IMR-90 (cell line): Measurements from ENCODE around the gene EIF2AK2. TPM values are rescaled to one million over a fixed set of nuclear protein-coding genes. Genes with fewer than 3 reads are reported as not detected.

Experiments used
- ATAC-seq: fragments of 200-7000 bp; cut with Tn5 transposase; 2 replicates; pipeline ENCODE4 v1.9.1; 2020; ENCODE audit warnings: low read depth, mild to moderate bottlenecking, moderate library complexity
- BruUV-seq: library from RNA; stranded (reverse); fragments of 400-500 nt; replicated peaks from 2 replicates; lab custom pipeline; 2021; lab: Mats Ljungman, UMichigan
- CTCF ChIA-PET: fragments of 300-600 bp; formaldehyde crosslinking; extraction: SDS; loops from one replicate; lab custom pipeline; 2021; ENCODE audit warnings: antibody characterized with exemption; lab: Yijun Ruan, JAX
- POLR2A ChIA-PET: fragments of 300-600 bp; sonication (Branson Sonifier 250); formaldehyde crosslinking; loops from one replicate; lab custom pipeline; 2022; ENCODE audit warnings: antibody characterized with exemption; ENCODE audit not compliant: unreplicated experiment; lab: Charles Lee
- DNase-seq: peaks from one replicate; pipeline ENCODE4 v3.0.0; 2013
- H2AFZ ChIP-seq: replicated peaks from 2 replicates; pipeline ENCODE3; 2013; ENCODE audit warnings: low read length, mild to moderate bottlenecking; ENCODE audit not compliant: poor library complexity
- H2AK5ac ChIP-seq: 2 replicates; pipeline ENCODE4 v1.6.1; 2013; ENCODE audit warnings: low read depth, low read length, inconsistent platforms
- H2AK9ac ChIP-seq: replicated peaks from 2 replicates; pipeline ENCODE3; 2013; ENCODE audit warnings: mild to moderate bottlenecking, low read depth, low read length, moderate library complexity; ENCODE audit not compliant: poor library complexity
- H2BK120ac ChIP-seq: 2 replicates; pipeline ENCODE4 v1.6.1; 2013; ENCODE audit warnings: low read depth, low read length, inconsistent platforms
- H2BK15ac ChIP-seq: 3 replicates; pipeline ENCODE4 v1.6.1; 2013; ENCODE audit warnings: low read depth, low read length, inconsistent platforms
- H2BK20ac ChIP-seq: 2 replicates; pipeline ENCODE4 v1.6.1; 2013; ENCODE audit warnings: low read depth, mild to moderate bottlenecking, inconsistent platforms, low read length, moderate library complexity
- H2BK5ac ChIP-seq: 2 replicates; pipeline ENCODE4 v1.6.1; 2013; ENCODE audit warnings: mild to moderate bottlenecking, low read depth, low read length, inconsistent platforms; ENCODE audit not compliant: poor library complexity, severe bottlenecking
- H3K14ac ChIP-seq: replicated peaks from 2 replicates; pipeline ENCODE4 v1.6.1; 2013; ENCODE audit warnings: low read depth, low read length, inconsistent platforms
- H3K18ac ChIP-seq: 2 replicates; pipeline ENCODE4 v1.6.1; 2013; ENCODE audit warnings: low read depth, low read length, control low read depth
- H3K23ac ChIP-seq: 2 replicates; pipeline ENCODE4 v1.6.1; 2013; ENCODE audit warnings: low read depth, low read length, inconsistent platforms
- H3K27ac ChIP-seq: 2 replicates; pipeline ENCODE4 v1.5.1; 2013; ENCODE audit warnings: mild to moderate bottlenecking, control low read depth, low read length; ENCODE audit not compliant: insufficient read depth
- H3K27me3 ChIP-seq: 2 replicates; pipeline ENCODE4 v1.6.1; 2013; ENCODE audit warnings: low read length; ENCODE audit not compliant: control insufficient read depth, insufficient read depth
- H3K36me3 ChIP-seq: 2 replicates; pipeline ENCODE4 v1.6.1; 2013; ENCODE audit warnings: low read length, mixed read lengths; ENCODE audit not compliant: control insufficient read depth, insufficient read depth
- H3K4ac ChIP-seq: 2 replicates; pipeline ENCODE4 v1.6.1; 2013; ENCODE audit warnings: low read depth, low read length, inconsistent platforms
- H3K4me1 ChIP-seq: 2 replicates; pipeline ENCODE4 v1.6.1; 2013; ENCODE audit warnings: low read length, mixed read lengths; ENCODE audit not compliant: control insufficient read depth, insufficient read depth
- H3K4me2 ChIP-seq: 2 replicates; pipeline ENCODE4 v1.6.1; 2013; ENCODE audit warnings: low read depth, mild to moderate bottlenecking, control low read depth, low read length, moderate library complexity
- H3K4me3 ChIP-seq: 2 replicates; pipeline ENCODE4 v1.5.1; 2013; ENCODE audit warnings: low read depth, mild to moderate bottlenecking, control low read depth, low read length, moderate library complexity; ENCODE audit not compliant: insufficient read depth
- H3K56ac ChIP-seq: 2 replicates; pipeline ENCODE4 v1.6.1; 2013; ENCODE audit warnings: low read length, inconsistent platforms; ENCODE audit not compliant: insufficient read depth; ENCODE audit errors: extremely low read depth
- H3K79me1 ChIP-seq, 2 experiments: 2 replicates each; pipeline ENCODE4 v1.6.1; 2013; ENCODE audit warnings: low read length in 2 of 2, inconsistent platforms in 1 of 2, low read depth in 1 of 2
- H3K9ac ChIP-seq: 2 replicates; pipeline ENCODE4 v1.6.1; 2013; ENCODE audit warnings: low read depth, low read length, control low read depth
- H3K9me1 ChIP-seq: 2 replicates; pipeline ENCODE4 v1.6.1; 2013; ENCODE audit warnings: low read length, inconsistent platforms; ENCODE audit not compliant: insufficient read depth
- H3K9me3 ChIP-seq: 2 replicates; pipeline ENCODE4 v1.6.1; 2013; ENCODE audit warnings: low read length; ENCODE audit not compliant: control insufficient read depth, insufficient read depth
- H4K20me1 ChIP-seq: 2 replicates; pipeline ENCODE4 v1.6.1; 2013; ENCODE audit warnings: low read length, inconsistent platforms; ENCODE audit not compliant: insufficient read depth
- H4K5ac ChIP-seq: 2 replicates; pipeline ENCODE4 v1.6.1; 2013; ENCODE audit warnings: mild to moderate bottlenecking, low read depth, low read length, control low read depth
- H4K8ac ChIP-seq, 2 experiments: 2 replicates each; pipeline ENCODE4 v1.6.1; 2013; ENCODE audit warnings: low read depth in 2 of 2, low read length in 2 of 2, control low read depth in 1 of 2, inconsistent platforms in 1 of 2
- H4K91ac ChIP-seq: 2 replicates; pipeline ENCODE4 v1.6.1; 2013; ENCODE audit warnings: low read depth, low read length, inconsistent platforms; ENCODE audit not compliant: insufficient read depth
- BHLHE40 ChIP-seq: fragments of 150-350 bp; IDR thresholded peaks from 2 replicates; pipeline ENCODE4 v1.6.1; 2016; ENCODE audit warnings: mild to moderate bottlenecking, low read depth, low read length
- CEBPB ChIP-seq: IDR thresholded peaks from 2 replicates; pipeline ENCODE4 v1.6.1; 2012; ENCODE audit warnings: low read depth, low read length, improper control_type of control experiment
- CHD1 ChIP-seq: IDR thresholded peaks from 2 replicates; pipeline ENCODE4 v1.6.1; 2012; ENCODE audit warnings: low read depth, low read length, improper control_type of control experiment
- FOS ChIP-seq: fragments of 150-350 bp; IDR thresholded peaks from 2 replicates; pipeline ENCODE4 v1.6.1; 2016; ENCODE audit warnings: low read depth, low read length
- MAFK ChIP-seq: IDR thresholded peaks from 2 replicates; pipeline ENCODE4 v1.6.1; 2012; ENCODE audit warnings: low read depth, low read length, improper control_type of control experiment
- MAZ ChIP-seq: IDR thresholded peaks from 2 replicates; pipeline ENCODE4 v1.6.1; 2012; ENCODE audit warnings: low read depth, mild to moderate bottlenecking, low read length, improper control_type of control experiment, moderate library complexity, borderline replicate concordance
- MXI1 ChIP-seq: IDR thresholded peaks from 2 replicates; pipeline ENCODE4 v1.6.1; 2012; ENCODE audit warnings: low read depth, mild to moderate bottlenecking, low read length, moderate library complexity, borderline replicate concordance
- NFE2L2 ChIP-seq: fragments of 150-350 bp; IDR thresholded peaks from 2 replicates; pipeline ENCODE4 v1.6.1; 2016; ENCODE audit warnings: low read depth, mild to moderate bottlenecking, low read length
- POLR2A ChIP-seq: IDR thresholded peaks from 2 replicates; pipeline ENCODE4 v1.6.1; 2012; ENCODE audit warnings: mild to moderate bottlenecking, low read depth, low read length
- RAD21 ChIP-seq: IDR thresholded peaks from 2 replicates; pipeline ENCODE4 v1.6.1; 2012; ENCODE audit warnings: low read length, improper control_type of control experiment
- RCOR1 ChIP-seq: IDR thresholded peaks from 2 replicates; pipeline ENCODE4 v1.6.1; 2012; ENCODE audit warnings: mild to moderate bottlenecking, low read length, improper control_type of control experiment; ENCODE audit not compliant: insufficient replicate concordance
- RFX5 ChIP-seq: IDR thresholded peaks from 2 replicates; pipeline ENCODE4 v1.8.0; 2012; ENCODE audit warnings: low read depth, mild to moderate bottlenecking, low read length, moderate library complexity
- SMC3 ChIP-seq: fragments of 150-350 bp; IDR thresholded peaks from 2 replicates; pipeline ENCODE4 v1.6.1; 2016; ENCODE audit warnings: low read depth, mild to moderate bottlenecking, antibody characterized with exemption, low read length, moderate library complexity
- WGBS, 2 experiments: methylation state at CpG; one replicate each; pipeline versions ENCODE4 v1.1.5 to v1.1.7; 2013; ENCODE audit warnings: missing lambda C conversion rate in 2 of 2; ENCODE audit not compliant: insufficient read length in 1 of 2; ENCODE audit errors: extremely low coverage in 2 of 2; 5-methylcytosine and 5-hydroxymethylcytosine counted together
- dilution Hi-C: fragments of 300-500 bp; cut with HindIII; formaldehyde crosslinking; loops from one replicate; pipeline ENCODE4 v1.14.3; 2018; ENCODE audit warnings: low sequenced_read_pairs; ENCODE audit not compliant: unreplicated experiment
- in situ Hi-C: fragments of 300-500 bp; cut with MboI; formaldehyde crosslinking; loops from 3 replicates; pipeline ENCODE4 v1.14.3; 2019; ENCODE audit warnings: low sequenced_read_pairs, inconsistent platforms, mixed read lengths
- intact Hi-C: fragments of 100-400 bp; cut with micrococcal nuclease; formaldehyde crosslinking; loops from 2 replicates; pipeline ENCODE4 v1.10.0; 2022
- polyA plus RNA-seq, 3 experiments: library from polyadenylated mRNA; depleted of rRNA; stranded (reverse); fragments of >200 nt; gene quantifications; 2 replicates each; pipeline ENCODE4 v1.2.3, GENCODE V29; 2012; ENCODE audit warnings: low replicate concordance in 1 of 3
- total RNA-seq: library from RNA; depleted of rRNA; stranded (reverse); fragments of >200 nt; gene quantifications from 2 replicates; pipeline ENCODE4 v1.2.3, GENCODE V29; 2012
- TF ChIP-seq, protein P1 (sequence below): conservative IDR thresholded peaks from 2 replicates; pipeline ENCODE4 v1.5.1; 2012; ENCODE audit warnings: mild to moderate bottlenecking, low read depth, low read length, improper control_type of control experiment
- TF ChIP-seq, protein P2 (sequence below): fragments of 150-350 bp; IDR thresholded peaks from 2 replicates; pipeline ENCODE4 v1.6.1; 2016; ENCODE audit warnings: low read depth, mild to moderate bottlenecking, low read length, moderate library complexity, borderline replicate concordance
- TF ChIP-seq, protein P3 (sequence below): fragments of 150-350 bp; IDR thresholded peaks from 2 replicates; pipeline ENCODE4 v1.6.1; 2017; ENCODE audit warnings: mild to moderate bottlenecking, antibody characterized with exemption, low read length, low read depth

EIF2AK2 gene
- total and polyA plus RNA-seq, 2 of the 4 experiments (the other 2 are of a cell fraction) = 10.2 to 16.8 TPM

DNA sequence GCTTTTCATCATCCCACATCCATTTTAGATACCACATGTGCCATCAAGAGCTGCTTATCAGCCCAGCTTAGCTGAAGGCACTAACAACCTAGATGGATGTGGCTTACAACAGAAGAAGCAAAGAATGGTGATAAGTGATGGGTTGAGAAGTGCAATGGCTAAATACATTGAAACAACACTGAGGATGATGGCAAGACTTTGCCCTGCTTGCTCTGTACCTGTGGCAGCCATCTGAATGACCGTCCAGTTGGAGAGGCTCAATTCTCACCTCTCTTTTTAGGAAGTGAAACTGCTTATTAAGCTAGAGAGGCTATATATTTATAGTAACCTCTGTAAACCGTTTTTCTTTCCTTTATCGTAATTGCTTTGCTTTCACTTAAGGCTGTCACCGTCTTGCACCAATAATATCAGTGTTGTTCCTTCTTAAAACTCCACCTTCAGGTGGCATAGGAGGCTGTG lies 66.7 kb downstream of the EIF2AK2 start:
- ChIA-PET CTCF (no interaction called here), POLR2A (no interaction called here)
- Histone ChIP-seq H3K14ac (no peak overlapping the region), H3K27ac (no peak overlapping the region), H4K8ac (no peak overlapping the region), H2BK15ac (no peak overlapping the region), H3K79me1 (peaks cover 7 to 16% of the 10 kb centered on the region in 2 experiments; a peak in 3 of 4 replicates), H3K4me3 (no peak overlapping the region), H3K4me2 (no peak overlapping the region), H3K4ac (no peak overlapping the region), H4K5ac (no peak overlapping the region), H3K9me1 (0 out of 2 replicates have a peak, but pooled peaks cover 2% of the 10 kb centered on the region), H3K23ac (no peak overlapping the region), H2BK5ac (no peak overlapping the region), H2AFZ (no peak overlapping the region), H3K27me3 (no peaks in the 10 kb centered on the region), H3K9me3 (no peaks in the 10 kb centered on the region), H2BK120ac (no peak overlapping the region), H4K91ac (no peak overlapping the region), H2AK9ac (no peak overlapping the region), H3K36me3 (peaks cover 18% of the 10 kb centered on the region), H2AK5ac (no peak overlapping the region), H3K4me1 (no peaks in the 10 kb centered on the region; the same call in 1 of the 2 replicates), H3K9ac (no peak overlapping the region), H3K18ac (no peak overlapping the region), H4K20me1 (no peaks in the 10 kb centered on the region), H2BK20ac (no peak overlapping the region), H3K56ac (no peak overlapping the region)
- WGBS, 2 experiments = no CpG with 5 or more reads among the region's 4 CpGs
- BruUV-seq = no TSS peak
- TF ChIP-seq CHD1 = no peak
- TF ChIP-seq, protein P1, sequence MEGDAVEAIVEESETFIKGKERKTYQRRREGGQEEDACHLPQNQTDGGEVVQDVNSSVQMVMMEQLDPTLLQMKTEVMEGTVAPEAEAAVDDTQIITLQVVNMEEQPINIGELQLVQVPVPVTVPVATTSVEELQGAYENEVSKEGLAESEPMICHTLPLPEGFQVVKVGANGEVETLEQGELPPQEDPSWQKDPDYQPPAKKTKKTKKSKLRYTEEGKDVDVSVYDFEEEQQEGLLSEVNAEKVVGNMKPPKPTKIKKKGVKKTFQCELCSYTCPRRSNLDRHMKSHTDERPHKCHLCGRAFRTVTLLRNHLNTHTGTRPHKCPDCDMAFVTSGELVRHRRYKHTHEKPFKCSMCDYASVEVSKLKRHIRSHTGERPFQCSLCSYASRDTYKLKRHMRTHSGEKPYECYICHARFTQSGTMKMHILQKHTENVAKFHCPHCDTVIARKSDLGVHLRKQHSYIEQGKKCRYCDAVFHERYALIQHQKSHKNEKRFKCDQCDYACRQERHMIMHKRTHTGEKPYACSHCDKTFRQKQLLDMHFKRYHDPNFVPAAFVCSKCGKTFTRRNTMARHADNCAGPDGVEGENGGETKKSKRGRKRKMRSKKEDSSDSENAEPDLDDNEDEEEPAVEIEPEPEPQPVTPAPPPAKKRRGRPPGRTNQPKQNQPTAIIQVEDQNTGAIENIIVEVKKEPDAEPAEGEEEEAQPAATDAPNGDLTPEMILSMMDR = no peak
- TF ChIP-seq POLR2A = no peak
- TF ChIP-seq MXI1 = no peak
- TF ChIP-seq RFX5 = no peak
- TF ChIP-seq SMC3 = no peak
- no peak for TF ChIP-seq MAZ
- TF ChIP-seq NFE2L2 = no peak
- TF ChIP-seq, protein P2, sequence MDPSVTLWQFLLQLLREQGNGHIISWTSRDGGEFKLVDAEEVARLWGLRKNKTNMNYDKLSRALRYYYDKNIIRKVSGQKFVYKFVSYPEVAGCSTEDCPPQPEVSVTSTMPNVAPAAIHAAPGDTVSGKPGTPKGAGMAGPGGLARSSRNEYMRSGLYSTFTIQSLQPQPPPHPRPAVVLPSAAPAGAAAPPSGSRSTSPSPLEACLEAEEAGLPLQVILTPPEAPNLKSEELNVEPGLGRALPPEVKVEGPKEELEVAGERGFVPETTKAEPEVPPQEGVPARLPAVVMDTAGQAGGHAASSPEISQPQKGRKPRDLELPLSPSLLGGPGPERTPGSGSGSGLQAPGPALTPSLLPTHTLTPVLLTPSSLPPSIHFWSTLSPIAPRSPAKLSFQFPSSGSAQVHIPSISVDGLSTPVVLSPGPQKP = no peak
- no peak for TF ChIP-seq MAFK
- TF ChIP-seq FOS = no peak
- no peak for TF ChIP-seq BHLHE40
- no peak for TF ChIP-seq RCOR1
- TF ChIP-seq RAD21 = no peak
- TF ChIP-seq CEBPB = no peak
- TF ChIP-seq, protein P3, sequence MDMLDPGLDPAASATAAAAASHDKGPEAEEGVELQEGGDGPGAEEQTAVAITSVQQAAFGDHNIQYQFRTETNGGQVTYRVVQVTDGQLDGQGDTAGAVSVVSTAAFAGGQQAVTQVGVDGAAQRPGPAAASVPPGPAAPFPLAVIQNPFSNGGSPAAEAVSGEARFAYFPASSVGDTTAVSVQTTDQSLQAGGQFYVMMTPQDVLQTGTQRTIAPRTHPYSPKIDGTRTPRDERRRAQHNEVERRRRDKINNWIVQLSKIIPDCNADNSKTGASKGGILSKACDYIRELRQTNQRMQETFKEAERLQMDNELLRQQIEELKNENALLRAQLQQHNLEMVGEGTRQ = no peak
- intact Hi-C loops = no loop called here
- dilution Hi-C loops = no loop called here
- no peak for ATAC-seq
- in situ Hi-C loops = no loop called here
- DNase-seq = no peak
